ENCODE results near the gene ADARB2.
"Not testable (repeated sequence)": the region's sequence is repeated elsewhere in the genome, so short reads cannot be mapped to it uniquely, and the experiment has no call there.

The ADARB2 gene

DNA sequence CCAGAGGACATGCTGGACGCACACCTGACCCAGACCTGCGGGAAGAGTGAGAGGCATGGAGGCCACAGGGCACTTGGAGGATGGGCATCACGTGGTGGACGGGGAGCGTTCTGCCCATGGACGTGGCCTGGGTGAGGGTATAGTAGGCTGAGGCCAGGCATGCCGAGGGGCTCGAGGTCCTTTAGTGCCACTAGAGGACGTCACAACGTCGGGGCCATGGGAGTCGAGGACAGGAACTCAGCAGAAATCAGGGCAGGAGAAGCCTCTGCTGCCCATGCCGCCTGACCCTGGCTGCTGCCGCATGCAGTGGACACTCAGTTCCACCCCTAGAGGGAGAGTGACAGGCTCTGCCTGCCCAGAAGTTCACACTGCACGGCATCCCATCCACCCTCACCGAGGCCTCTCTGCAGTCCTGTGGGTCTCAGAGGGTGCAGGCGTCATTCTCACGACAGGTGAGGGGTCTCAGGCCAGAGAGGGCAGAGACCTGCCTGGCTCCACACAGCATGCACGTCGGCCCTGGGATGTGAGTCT, 198.7 kb downstream of the ADARB2 start:
- no peak for DNase-seq

- no peak for DNase-seq
Observed at GRCh38 chr10:1538121-1538520, 199.2 kb downstream of the ADARB2 start.

DNA sequence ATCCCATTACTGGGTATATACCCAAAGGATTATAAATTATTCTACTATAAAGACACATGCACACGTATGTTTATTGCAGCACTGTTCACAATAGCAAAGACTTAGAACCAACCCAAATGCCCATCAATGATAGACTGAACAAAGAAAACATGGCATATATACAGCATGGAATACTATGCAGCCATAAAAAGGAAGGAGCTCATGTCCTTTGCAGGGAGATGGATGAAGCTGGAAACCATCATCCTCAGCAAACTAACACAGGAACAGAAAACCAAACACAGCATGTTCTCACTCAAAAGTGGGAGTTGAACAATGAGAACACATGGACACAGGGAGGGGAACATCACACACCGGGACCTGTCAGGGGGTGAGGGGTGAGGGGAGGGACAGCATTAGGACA, 199.9 kb downstream of the ADARB2 start:
- not testable (repeated sequence) for DNase-seq

- DNase-seq, result no peak
Observed at GRCh38 chr10:1536341-1536740, 201.0 kb downstream of the ADARB2 start.

DNA sequence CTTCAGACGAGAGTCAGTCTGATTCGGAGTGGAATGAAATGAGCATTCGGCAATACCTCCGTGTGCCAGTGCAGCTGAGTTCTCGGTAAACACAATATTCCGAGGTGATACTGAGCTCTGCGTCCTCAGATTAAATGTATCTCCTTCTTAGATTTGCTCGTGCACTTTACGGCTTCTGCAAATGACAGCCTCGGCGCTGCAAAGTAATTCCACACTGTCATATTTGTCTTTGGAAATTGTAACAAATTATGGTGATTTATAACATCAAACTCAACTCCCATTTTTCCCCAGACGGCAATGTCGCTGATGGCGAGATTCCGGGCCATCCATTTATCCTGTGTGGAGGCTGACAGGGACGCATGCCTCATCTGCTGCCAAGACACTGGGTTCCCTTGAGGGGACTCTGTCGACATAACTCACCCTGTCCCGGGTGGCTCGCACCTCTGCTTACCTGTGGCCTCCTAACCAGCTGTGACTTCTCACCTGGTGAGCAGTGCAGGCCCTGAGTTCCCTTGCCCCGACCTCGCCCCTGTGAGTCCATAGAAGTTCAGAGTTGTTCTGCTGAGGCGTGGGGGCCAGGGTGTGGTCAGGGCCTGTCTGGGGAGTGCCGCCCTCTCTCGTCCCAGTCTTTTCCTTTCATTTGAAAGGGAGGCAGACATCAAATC, 201.9 kb downstream of the ADARB2 start:
- DNase-seq, result no peak

GRCh38 chr10:1534820-1535219, 202.5 kb downstream of the ADARB2 start:
- no peak for DNase-seq

DNA sequence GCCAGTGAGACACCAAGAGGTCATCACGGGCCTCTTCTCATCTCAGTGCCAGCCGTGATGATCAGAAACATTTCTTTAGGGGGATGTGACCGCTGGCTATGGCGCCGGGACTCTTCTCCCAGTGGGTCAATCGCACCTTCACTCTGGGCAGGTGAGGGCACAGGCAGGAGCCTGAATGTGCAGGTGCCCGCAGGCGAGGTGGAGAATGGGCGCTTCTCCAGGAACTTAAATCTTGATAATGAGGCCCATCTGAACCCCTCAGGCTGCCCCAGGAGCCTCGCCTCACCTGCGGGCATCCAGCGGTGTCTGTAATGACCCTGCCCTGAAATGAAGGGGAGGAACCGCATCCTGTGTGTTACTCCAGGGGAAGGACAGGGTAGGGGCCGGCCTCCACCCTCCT, 204.7 kb downstream of the ADARB2 start:
- no peak for DNase-seq

DNA sequence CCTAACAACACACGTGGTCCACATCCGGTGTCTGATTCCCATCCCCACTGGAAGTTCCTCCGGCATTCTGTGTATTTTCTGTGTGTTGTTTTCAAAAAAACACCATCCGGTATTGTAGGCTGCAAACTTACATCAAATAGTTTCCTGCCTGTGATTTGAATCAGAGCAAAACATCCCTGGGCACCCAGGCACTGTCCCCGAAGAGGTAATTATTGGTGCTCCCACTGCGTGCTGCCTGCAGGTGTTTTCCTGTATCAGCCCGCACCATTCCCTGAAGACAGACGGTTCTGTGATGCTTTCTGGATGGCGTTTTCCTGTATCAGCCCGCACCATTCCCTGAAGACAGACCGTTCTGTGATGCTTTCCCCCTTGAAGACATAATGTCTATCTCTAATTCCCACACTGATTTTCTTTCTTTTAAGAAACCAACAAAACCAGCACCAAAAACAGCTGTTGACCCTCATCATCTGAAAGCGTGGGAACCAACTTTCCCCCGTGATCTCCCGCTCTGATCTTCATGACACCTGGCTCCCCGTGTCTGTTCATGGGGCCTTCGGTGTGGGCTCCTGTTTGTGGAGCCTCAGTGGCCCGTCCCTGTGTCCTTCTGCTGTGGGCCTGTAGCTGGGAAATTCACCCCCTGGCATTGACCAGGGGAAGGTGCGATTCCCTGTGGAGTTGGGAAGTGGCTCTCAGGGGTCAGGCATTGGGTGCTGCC, 205.3 kb downstream of the ADARB2 start:
- DNase-seq, result no peak

GRCh38 chr10:1530871-1531517, 206.3 kb downstream of the ADARB2 start:
- DNase-seq, result no peak

DNA sequence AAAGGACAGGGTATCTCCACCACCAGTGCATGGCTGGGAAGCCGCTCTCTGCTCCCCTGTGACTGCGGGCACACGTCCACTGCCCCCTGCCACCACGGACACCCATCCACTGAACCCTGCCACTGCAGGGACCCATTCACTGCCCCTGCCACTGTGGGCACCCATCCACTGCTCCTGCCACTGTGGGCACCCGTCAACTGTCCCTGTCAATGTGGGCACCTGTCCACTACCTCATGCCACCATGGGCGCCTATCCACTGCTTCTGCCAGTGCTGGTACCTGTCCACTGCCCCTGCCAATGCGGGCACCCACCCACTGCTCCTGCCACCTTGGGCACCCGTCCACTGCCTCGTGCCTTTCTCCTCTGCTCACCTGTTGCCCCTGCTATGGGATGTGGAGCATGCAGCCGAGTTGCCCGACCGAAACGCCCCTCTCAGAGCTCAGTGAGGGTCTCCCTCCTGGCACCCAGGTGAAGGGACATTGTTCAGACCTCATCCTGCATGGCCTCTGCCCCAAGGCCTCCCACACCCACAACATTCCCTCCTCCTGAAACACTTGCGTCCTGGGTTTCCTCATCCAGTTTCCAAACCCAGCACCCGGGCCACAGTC, 207.4 kb downstream of the ADARB2 start:
- no peak for DNase-seq

DNA sequence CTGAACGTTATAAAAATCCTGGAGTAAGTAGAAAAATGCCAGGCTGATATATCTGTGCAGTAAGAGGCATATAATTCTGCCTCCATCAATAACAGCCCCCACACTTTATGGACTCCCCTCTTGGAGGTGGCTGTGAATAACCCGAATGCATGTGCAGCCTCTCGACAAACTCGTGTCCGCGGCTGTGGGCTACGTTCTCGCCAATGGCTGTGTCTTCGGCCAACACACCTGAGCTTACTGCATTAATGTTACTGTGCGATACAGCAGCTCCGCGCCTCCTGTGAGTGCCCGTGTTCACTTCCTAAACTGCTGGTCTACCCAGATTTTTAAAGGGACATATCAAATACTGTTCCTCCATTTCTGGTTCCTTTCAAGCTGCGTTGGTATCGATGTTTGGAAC, 209.4 kb downstream of the ADARB2 start:
- DNase-seq, result no peak

DNA sequence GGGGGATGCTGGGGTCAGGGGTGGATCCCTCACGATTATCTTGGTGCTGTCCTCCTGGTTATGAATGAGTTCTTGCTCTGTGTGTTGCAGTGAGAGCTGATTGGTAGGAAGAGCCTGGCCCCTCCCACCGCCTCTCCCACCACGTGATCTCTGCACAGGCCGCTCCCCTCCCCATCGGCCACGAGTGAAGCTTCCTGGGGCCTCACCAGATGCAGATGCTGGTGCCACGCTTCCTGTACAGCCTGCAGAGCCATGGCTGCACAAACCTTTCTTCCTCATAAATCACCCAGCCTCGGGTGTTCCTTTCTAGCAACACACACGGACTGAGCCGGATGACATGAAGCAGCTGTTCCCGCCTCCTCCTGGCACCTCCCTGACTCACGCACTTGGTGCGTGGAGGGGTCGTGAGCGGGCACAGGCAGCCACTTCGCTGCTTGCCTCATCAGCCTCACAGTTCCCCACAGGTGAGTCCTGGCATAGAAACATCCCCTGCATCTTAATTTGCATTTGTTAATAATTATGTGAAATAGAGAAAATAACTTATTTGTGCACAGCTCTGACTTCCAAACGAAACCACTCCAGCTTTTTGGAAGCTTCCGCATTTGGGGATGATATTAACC, 210.8 kb downstream of the ADARB2 start:
- no peak for DNase-seq

DNA sequence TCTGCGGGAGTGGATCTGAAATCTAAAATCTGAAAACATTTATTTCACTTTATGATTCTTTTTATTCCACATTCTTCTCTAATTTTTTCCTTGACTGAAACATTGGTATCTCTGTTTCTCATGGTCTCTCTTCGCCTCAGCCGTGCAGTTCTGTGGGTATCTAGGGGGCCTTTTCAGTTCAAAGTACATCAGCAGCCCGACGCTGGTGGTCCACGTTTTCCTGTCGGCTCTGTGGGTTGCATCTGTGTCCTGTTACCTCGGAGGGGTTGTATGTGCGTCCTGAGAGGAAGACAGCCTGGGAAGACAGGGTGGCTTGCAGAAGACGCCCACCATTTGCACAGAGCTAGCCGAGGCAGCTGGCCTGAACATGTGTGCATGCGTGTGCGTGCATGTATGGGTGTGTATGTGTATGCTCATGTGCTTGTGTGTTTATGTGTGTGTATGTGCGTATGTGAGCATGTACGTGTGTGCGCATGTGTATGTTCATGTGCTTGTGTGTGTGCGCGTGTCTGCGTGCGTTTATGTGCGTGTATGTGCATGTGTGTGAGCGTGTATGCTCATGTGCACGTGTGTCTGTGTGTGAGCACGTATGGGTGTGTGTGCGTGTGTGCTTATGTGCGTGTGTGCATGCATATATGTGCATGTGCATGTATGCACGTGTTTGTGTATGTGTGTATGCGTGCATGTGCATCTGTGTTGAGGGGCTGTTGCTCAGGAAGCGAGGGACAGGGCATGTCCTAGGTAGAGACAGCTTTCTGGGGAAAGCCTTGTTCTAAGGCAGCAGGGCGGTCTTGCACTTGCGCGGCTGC, 211.8 kb downstream of the ADARB2 start:
- no peak for DNase-seq

DNA sequence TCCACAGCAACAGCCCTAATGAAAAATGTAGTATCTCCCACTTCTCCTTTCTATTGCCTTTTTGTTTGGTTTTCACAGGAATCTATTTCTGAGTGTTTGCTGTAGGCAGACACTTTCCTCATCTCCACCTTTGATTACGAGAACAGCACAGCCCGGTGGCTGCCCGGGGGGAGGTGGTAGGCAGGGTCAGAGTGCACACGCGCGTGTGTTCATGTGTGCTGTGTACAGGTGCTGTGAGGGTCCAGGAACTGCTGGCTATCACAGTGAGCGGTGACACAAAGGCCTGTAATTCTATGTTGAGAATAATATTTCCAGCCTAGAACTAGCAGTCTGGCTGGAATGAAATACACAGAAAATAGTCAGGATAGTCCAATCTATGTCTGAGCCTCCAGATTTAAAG, 212.8 kb downstream of the ADARB2 start:
- DNase-seq, result no peak

DNA sequence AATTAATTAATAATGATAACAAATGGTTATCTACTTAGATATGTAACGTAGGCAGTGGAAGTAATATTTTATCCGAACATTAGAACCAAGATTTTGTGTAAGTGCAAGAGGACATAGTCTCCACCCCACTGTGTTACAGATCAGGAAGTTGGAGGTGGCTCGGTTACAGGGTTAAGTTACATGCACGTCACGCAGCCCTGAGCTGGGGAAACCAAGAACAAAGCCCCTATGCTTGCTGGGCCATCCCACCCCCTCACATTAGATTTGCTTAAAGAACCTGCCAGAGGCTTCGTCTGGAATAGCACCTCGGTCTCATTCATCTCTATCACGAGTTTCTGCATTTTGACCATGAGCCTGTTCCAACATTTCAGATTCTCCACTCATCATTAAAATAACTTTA, 214.1 kb downstream of the ADARB2 start:
- DNase-seq, result no peak

- DNase-seq, result no peak
Observed at GRCh38 chr10:1522237-1522636, 215.1 kb downstream of the ADARB2 start.

DNA sequence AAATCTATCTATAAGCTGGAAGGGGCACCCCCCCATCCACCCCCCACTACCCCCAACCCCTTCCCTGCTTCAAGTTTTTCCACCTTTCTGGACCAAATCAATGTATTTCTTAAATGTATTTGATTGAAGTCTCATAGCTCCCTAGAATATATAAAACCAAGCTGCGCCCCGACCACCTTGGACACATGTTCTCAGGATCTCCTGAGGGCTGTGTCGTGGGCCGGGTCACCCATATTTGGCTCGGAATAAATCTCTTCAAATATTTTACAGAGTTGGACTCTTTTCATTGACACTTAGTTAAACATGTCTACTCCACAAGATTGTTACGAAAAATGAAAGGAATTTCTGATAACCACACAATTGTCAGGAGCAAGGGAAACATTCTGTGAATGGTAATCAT, 215.6 kb downstream of the ADARB2 start:
- DNase-seq, result no peak

DNA sequence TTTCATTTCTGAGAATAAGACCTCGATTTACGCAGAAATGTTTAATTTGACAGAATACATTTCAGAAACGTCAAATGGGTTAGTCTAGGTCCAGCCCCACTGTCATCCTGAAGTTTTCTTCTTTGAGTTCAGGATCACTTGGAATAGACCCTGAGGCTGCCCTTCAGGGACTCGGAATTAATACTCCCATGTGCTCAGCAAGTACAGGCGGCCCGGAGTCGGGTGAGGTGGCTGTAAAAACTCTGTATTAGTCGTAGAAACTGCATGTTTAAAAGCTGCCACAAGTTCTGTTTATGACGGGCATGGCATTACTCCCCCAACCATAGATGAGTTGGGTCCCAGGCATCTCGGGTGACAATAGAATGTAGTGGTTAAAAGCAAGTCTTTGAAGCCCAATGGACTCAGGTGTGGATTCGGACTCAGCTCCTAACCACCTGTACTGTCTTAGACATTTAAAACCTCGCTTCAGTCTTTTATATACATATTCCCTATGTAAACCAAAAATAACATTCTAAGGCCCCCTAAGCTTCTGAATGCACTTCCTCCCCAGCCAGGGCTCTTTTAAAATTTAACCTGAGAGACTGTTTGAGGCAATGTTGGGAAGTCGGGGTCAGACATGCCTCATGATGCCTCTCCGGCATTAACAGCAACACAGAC, 216.3 kb downstream of the ADARB2 start:
- no peak for DNase-seq

GRCh38 chr10:1519391-1519790, 217.9 kb downstream of the ADARB2 start:
- DNase-seq, result no peak

- no peak for DNase-seq
Observed at GRCh38 chr10:1517684-1518083, 219.6 kb downstream of the ADARB2 start.

- DNase-seq, result no peak
Observed at GRCh38 chr10:1516492-1517165, 220.7 kb downstream of the ADARB2 start.

Data from activated CD4-positive, CD25-positive, alpha-beta regulatory T cell treated with anti-CD3 and anti-CD28 coated beads, Interleukin-2, amount 50 U/mL, for 72 hours (primary cell).